Stromal cell of bone marrow (primary cell): Measurements from ENCODE around the gene SH2D3A.
"Not testable (repeated sequence)": the region's sequence is repeated elsewhere in the genome, so short reads cannot be mapped to it uniquely, and the experiment has no call there.

Experiments
- DNase-seq: peaks from one replicate; pipeline ENCODE4 v3.0.0-alpha.2; 2012; ENCODE audit warnings: low read depth

Gene SH2D3A

DNA sequence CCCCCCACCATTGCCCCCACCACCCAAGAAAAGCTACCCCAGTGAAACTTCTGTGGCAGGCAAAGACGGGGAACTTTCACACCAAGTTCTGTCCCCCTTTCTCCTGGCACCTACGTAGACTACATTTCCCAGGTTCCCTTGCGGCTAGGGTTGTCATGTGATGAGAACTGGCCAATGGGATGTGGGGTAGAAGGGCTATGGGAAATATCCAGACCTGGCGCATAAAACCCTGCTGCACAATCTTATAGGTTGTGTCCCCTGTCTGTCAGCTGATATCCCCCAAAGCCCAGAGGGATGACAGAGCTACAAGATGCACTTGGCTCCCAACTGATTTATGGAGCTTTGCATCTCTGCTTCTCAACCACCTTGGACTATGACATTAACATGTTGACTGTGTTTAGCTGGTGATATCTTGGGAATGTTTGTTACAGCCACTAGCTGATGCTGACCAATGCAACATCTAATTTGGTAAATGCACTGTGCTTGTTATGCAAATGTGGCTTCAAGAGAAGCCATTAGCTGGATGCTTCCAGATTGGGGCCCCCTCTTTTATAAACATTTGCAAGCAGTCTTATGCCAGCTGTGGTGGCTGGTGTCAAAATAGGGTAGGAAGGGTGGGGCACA lies 6.1 kb downstream of the SH2D3A start:
- DNase-seq: no peak

DNA sequence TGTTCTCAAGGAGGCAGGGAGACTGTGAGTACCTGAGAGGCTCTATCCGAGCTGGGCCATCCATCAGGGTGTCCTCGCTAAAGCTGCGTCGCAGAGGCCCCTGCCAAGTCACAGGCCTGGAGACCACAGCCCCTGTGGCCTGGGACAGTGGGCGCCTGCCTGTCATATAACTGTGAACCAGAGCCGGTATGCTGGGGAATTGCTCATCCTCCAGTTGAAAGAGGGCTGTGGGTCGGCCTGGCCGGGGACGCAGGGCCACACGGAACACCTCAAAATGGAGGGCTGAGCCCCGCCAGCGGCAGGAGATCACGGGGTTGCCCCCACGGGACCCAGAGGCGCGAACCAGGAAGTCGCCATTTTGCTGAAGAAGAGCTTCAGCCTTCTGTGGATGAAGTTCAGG lies 6.6 kb downstream of the SH2D3A start:
- DNase-seq: no peak

DNA sequence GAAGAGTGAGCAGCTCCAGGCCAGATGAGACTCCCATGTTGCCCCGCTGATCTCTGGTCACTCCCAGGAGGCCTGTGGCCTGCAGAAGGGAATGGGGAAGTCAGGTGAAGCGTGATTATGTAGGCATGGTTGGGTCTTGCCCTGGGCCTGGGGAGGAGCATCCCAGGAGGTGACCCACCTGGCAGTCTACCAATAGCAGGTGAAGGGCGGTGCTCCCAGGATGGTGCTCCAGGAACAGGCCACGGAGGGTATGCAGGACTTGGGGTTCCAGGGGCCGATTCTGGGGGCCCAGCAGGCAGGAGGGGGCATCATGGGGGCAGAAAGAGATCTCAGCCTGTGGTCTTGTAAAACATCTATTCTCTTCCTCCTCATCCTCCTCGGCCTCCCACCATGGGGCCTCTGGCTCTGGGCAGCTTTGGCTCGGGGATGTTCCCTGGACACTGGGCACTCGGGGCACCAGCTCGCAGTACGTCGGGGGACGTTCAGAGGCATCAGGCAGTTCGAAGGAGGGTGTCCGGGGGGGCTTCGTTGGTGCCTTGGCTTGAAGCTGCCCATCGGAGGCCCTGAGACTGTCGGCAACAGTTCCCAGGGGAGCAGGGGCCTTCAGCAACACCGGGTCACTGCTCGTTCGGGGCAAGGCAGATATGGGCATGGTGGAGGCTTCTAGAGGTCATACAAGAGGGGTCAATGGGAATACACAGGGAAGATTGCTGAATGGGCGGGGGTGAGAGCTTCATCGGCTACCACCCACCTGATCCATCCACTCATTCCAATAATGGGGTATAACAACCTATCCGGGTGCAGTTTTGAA lies 12.4 kb downstream of the SH2D3A start:
- DNase-seq: no peak

DNA sequence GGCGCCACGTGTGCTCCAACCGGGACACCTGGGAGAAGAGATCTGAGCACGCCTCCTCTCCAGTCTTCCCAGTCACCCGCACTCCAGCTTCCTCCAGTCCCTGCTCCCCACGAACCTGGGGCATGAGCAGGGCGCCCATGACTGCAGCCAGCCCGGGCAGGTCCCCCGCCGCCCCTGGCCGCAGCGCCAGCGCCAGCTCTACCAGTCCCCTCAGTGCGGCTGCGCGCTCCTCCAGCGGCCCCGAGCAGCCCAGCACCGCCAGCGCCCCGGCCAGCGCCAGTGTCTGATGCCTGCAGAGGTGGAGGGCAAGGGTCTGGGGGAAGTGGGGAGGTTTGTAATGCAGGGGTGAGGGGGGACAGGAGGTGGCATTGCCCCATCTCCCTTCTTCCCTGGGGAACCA lies 13.1 kb downstream of the SH2D3A start:
- DNase-seq: no peak

DNA sequence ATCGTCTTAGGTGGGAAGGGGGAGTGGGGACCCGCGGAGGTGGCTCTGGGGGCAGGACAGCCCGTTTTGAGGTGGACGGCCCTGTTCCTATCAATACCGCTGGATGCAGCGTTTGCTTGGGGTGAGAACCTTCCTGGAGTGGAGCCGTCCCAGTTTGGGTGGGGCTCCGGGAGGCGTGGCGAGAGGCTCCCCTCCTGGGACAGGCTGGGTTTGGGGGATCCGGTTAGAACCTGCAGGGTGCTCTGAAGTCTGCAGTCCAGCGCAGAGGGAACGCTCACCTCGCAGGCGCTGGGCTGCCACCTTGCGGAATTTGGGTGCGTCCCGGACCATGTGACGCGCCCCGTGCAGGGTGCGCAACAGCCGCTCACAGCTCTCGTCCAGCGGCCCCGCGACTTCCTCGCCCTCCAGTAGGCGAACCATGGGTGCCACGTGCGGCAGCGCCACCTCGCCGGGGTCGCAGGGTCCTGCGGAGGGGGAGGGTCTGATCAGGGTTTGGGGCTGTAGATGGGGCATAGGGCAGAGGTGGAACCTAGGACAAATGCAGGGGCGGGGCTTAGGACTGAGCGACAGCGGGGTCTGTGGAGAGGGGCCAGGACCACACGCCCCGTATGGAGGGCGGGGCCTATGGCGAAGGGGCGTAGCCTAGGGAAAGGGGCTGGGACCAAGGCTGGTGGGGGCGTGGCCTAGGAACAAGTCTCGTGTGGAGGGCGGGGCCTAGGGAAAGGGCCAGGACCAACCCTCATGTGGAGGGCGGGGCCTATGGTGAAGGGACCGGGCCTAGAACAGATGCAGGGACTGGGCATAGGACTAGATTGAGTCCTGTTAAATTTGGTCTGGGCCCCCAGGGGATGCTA lies 13.8 kb downstream of the SH2D3A start:
- DNase-seq: no peak

DNA sequence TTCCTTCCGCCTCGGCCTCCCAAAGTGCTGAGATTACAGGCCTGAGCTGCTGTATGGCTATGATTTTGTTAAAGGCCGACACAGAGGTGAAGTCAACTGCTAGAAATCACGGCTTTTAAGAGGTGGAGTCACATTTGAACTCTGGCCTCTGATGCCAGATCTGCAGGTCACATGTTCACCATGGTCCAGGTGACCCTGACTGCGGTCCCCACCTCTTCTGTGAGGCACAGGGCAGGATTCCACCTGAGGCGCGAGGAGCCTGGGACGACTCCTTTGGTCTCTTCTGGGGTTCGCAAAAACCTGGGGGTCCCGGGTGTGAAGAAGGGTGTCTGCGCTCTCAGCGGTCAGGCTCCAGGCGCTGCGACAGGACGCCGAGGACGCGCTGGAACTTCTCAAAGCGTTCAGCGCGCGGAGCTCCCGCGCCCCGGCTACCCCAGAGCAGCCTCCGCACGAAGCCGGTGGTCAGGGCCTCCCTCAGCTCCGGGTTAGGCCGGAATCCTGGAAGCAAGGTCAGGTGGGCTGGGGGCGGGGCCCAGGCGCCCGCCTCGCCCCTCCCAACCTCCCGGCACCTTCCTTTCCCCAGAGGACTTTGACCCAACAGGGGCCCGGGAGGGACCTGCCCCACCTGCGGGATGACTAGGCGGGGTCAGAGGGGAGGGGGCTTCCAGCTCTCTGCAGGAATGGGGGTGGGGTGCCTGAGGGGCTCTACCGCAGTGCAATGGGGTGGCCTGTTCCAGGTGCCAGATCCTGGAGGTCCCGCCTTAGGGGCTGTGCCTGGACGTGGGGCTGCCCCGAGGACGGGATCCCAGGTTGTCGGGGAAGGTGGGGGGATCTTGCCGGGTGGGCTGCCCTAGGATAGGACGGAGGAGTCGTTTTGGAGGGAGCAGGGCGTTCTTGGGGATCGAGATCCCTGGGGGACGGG lies 14.7 kb downstream of the SH2D3A start:
- no peak for DNase-seq

DNA sequence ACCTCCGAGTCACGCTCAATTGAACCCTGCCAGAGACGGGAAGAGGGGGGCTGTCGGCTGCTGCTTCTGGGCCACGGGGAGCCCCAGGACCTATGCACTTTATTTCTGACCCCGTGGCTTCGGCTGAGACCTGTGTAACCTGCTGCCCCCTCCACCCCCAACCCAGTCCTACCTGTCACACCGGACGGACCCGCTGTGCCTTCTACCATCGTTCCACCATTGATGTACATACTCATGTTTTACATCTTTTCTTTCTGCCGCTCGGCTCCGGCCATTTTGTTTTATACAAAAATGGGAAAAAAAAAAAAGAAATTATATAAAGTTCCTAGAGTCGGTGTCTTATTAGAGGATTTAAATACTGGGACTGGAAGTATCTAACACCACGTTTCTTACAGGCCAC lies 16.0 kb downstream of the SH2D3A start:
- no peak for DNase-seq

DNA sequence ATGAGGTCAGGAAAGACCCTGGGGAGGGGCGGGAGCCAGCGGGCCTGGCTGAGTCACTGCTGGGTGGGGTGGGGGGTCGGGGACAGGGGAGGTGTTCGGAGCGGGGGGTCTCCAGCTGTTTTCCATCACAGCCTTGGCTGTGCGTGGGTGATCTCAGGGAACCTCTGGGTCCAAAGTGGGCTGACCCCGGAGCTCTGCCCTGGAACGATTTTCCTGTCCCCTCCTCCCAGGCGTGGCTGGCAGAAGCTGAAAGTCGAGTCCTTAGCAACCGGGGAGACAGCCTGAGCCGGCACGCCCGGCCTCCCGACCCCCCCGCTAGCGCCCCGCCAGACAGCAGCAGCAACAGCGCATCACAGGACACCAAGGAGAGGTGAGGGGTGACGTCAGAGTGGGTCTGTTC lies 17.2 kb downstream of the SH2D3A start:
- no peak for DNase-seq

DNA sequence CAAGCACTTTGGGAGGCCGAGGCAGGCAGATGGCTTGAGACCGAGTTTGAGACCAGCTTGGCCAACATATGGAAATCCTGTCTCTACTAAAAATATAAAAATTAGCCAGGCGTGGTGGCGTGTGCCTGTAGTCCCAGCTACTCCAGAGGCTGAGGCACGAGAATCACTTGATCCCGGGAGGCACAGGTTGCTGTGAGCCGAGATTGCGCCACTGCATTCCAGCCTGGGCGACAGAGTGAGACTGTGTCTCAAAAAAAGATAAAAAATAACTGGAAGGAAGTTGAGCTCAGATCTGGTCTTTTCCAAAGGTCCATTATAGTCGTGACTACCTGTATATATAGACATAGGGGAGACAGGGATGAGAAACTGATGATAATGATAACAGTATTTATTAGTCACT lies 18.7 kb downstream of the SH2D3A start:
- DNase-seq: not testable (repeated sequence)

DNA sequence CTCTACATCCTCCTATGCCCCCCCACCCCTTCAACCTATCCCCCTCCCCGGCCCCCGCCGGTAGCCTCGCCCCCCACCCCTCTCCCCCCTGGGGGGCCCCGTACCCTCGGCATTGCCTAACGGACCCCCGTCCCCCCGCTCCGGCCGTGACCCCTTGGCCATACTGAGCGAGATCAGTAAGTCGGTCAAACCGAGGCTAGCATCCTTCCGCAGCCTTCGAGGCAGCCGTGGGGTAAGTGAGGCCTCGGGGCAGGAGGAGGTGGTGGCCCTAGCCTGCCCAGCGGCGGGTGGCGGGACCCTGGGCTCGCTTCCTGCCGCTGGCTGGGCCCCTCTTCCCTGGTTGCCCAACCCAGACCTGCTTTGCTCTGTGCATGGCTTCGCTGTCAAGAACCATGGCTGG lies 21.3 kb downstream of the SH2D3A start:
- no peak for DNase-seq

DNA sequence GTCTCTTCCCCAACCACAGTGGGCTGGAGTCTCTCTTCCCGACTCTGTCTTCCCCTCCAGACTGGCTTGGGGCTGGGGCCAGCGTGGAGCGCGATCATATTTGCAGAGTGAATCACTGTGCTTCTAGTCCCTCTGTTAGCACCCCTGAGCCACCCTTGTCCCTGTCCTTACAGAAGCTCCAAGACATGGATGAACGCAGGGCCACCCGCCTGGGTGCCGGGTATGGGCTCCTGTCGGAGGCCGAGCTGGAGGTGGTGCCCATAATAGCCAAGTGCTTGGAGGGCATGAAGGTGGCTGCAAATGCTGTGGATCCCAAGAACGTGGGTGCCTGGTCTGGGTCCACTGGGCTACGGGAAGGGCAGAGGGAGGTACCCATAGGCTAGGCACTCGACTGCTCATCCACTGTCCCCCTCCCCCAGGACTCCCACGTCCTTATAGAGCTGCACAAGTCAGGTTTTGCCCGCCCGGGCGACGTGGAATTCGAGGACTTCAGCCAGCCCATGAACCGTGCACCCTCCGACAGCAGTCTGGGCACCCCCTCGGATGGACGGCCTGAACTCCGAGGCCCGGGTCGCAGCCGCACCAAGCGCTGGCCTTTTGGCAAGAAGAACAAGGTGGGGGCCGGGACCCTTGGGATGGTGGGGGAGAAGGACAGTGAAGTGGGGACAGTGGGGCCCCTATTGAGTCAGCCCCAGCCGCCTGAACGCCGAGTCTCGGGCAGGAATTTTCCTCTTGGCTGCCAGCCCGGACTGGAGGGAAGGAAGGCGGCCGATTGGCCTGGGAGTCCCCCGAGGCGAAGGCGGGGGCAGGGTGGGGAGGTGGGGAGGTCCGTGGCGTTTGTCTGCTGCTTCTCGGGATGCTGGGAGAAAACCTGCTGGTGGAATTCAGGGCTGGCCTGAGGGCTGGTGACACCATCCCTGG lies 22.6 kb downstream of the SH2D3A start:
- DNase-seq: peak; percentile 72

DNA sequence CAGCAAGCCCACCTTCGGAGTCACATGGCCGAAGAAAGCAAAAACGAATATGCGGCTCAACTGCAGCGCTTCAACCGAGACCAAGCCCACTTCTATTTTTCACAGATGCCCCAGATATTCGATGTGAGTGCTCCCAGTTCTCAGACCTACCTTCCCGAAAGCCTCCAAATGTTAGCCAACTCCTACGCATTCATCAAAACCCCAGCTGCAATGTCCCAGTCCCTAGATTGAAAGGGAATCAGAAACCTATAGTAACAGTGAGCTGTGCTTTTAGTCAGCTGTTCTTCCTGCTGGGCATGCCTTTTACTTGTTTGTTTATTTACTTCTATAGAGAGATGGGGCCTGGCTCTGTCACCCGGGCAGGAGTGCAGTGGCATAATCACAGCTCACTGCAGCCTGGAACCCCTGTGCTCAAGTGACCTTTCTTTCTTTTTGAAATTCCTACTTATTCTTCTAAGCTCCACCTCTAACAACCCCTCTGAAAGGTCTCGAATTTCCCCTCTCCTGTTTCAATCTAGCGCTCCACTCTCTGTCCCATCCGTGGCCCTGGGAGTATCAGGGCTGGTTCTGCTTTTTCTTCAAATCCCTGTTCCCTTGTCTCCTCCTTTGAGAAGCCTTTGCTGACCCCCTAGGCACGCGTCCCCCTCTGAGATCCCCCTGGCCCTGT lies 23.4 kb downstream of the SH2D3A start:
- no peak for DNase-seq

DNA sequence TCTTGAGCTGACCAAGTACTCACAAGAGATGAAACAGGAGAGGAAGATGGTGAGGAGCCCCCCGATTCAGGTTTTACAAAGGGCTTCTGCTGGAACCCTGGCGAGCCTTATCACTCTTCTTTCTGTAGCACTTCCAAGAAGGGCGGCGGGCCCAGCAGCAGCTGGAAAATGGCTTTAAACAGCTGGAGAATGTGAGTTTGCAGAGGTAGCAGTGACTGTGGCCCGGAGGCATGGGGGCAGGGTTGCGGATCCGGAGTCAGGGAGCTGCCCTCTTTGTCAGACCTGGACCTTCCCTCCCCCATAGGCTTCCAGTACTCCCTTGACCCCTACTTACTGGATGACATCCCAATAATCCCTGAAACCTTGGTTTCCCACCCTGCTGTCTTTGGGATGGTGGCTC lies 24.2 kb downstream of the SH2D3A start:
- no peak for DNase-seq

DNA sequence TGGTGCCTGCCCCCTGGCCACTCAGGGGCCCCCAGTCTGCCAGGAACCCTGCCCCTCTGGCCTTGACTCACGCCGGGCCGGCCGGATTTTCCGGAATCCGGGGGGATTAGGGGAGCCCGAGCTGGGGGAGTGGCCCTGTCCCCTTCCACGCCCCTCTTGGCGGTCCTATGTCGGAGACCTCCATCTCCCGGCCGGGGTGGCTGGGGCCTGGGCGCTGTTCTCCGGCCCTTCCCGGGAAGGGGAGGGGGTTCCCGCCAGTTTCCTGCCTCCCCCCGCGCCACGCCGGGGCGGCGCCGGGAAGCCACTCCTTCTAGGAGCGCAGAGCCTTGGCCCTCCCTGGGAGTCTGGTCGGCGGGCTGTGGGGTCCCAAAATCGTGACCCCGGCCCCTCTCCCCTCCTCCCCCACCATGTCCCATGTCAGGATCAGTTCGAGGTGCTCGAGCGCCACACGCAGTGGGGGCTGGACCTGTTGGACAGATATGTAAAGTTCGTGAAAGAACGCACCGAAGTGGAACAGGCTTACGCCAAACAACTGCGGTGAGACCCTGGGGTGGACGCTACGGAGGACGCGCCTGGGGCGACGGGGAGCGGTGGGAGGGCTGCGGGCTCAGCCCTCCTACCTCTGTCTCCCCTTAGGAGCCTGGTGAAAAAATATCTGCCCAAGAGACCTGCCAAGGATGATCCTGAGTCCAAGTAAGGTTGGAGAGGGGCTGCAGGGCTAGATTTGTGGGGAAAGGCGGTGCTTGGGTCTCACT lies 26.5 kb downstream of the SH2D3A start:
- DNase-seq: no peak

DNA sequence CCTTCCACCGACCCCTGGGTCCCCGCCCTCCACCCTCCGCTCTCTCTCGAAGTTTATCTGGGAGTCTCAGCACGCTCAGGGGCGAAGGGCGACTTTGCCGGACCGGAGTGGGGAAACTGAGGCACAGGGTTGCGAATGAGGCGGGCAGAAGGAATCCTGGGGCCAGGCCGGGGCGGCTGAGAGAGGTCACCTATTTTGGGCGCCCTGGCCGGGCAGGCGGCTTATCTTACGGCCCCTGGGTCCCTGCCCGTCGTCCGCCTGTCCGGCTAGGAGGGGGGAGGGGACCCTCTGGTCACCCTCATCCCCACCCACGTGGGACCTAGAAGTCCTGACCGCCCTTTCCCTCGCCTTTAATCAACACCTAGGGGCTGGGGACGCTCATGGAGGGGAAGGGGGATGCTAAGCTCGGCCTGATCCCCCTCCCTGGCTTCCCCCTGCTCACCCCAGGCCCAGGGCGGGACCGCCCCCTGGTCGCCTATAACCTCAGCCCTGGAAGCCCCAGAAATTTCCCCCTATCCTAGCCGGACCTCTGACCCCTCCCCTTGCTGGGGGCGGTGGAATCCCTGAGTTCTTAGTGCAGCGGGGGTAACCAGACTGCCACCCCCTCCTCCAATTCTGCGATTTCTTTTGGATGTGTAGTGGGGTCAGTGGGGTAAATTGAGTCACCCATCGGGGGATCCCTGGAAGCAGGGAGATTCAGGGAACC lies 27.2 kb downstream of the SH2D3A start:
- no peak for DNase-seq

DNA sequence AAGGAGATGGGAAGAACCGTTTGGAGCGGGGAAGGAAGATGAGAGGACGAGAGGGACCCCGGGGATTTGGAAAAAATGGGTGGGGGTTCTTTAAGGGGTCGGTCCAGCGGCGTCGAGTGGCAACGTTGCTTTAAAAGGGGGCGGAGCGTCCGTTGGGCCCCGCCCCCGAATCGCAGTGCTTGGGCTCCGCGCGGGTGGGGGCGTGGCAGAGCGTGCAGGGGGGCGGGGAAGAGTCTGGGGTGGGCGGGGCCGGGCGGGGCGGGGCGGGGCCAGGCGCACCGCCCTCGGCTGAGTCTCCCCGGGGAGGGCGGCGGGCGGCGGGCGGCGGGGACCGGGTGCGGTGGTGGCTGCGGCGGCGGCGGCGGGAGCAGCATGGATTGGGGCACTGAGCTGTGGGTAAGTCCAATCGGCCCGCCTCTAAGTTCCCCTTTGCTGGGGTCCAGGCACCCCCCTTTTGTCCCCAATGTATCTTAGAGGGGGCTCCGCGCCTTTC lies 27.8 kb downstream of the SH2D3A start, which contains the start of gene TRIP10:
Gene TRIP10, plus strand, starts transcription at position 291 of the 493 bp plus-strand sequence. Its CDS starts 82 bp downstream, at position 373.
- peak; percentile 55 for DNase-seq

DNA sequence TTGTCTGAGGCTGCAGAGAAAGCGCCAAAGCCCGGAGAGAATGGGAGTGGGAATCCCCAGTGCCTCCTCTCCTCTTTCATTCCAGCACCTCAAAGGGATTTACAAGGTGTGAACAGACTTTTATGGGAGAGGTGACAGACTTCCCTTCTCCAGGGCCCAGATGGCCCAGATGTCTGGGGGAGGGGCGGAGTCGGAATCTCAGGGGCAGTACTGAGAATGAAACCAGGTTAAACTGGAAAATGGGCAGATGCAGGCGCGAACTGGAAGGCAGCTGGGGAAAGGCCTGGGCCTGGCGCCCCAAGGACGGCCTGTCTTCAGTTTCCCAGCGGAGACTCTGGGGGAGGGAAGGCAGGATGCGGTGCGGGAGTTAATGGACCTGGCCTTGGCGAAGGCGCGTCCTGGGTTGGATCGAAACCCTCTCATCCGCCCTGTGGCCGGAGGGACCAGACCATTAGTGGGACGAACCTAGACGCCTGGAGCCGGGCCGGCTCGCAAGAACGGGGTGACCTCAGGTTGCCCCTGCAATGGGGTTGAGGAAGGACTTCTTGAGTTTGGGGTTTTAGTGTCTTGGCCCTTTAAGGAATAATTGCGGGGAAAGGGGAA lies 28.3 kb downstream of the SH2D3A start:
- DNase-seq: no peak
